Tibial nerve (tissue), 4 donors: ENCODE measurements around the gene MYL12A.
"Not testable (repeated sequence)": the region's sequence is repeated elsewhere in the genome, so short reads cannot be mapped to it uniquely, and the experiment has no call there.

Source experiments
- EP300 ChIP-seq, 2 donors: sonication (generic); formaldehyde crosslinking; IDR thresholded peaks; one replicate each; pipeline ENCODE4 v1.6.1; 2017; ENCODE audit warnings: antibody characterized with exemption in 2 of 2, mild to moderate bottlenecking in 1 of 2
- TF ChIP-seq, protein P1 (sequence below), 5 experiments: fragments of 200-600 bp in 3 of 5; fragments of 450-650 bp in 2 of 5; sonication (generic) in 3 of 5; IDR thresholded peaks; one replicate each; pipeline ENCODE4 v1.5.1; 2016 to 2019; ENCODE audit warnings: antibody characterized with exemption in 5 of 5, mild to moderate bottlenecking in 3 of 5, moderate library complexity in 2 of 5

DNA sequence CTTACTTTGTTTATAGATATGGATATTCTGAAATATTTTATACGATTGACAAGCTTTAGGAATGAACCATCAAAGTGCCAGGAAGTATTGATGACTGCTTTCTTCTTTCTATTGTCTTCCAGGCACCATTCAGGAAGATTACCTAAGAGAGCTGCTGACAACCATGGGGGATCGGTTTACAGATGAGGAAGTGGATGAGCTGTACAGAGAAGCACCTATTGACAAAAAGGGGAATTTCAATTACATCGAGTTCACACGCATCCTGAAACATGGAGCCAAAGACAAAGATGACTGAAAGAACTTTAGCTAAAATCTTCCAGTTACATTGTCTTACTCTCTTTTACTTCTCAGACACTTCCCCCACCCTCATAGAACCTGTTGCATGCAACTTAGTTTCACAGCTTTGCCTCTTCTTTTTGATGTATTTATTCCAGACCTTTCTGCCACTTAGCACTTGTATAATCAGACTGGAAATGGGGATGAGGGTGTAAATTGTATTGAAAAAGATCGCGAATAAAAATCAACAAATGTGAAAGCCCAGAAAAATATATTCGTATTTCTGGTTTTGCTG, 30.1 kb downstream of the MYL12A start:
- TF ChIP-seq, protein P1, sequence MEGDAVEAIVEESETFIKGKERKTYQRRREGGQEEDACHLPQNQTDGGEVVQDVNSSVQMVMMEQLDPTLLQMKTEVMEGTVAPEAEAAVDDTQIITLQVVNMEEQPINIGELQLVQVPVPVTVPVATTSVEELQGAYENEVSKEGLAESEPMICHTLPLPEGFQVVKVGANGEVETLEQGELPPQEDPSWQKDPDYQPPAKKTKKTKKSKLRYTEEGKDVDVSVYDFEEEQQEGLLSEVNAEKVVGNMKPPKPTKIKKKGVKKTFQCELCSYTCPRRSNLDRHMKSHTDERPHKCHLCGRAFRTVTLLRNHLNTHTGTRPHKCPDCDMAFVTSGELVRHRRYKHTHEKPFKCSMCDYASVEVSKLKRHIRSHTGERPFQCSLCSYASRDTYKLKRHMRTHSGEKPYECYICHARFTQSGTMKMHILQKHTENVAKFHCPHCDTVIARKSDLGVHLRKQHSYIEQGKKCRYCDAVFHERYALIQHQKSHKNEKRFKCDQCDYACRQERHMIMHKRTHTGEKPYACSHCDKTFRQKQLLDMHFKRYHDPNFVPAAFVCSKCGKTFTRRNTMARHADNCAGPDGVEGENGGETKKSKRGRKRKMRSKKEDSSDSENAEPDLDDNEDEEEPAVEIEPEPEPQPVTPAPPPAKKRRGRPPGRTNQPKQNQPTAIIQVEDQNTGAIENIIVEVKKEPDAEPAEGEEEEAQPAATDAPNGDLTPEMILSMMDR (IDR thresholded peaks at IDR 0.05): not testable (repeated sequence)
- TF ChIP-seq EP300 (IDR thresholded peaks at IDR 0.05): not testable (repeated sequence)
